IMR-90 (cell line): Measurements from ENCODE around the gene TANC2. TPM values are rescaled to one million over a fixed set of nuclear protein-coding genes. Genes with fewer than 3 reads are reported as not detected.

Experiments used
- microRNA-seq, 2 experiments: library from miRNA; stranded (forward) in 1 of 2; unstranded in 1 of 2; fragments of 10-50 nt in 1 of 2; fragments of <30 nt in 1 of 2; gene quantifications in 1 of 2; microRNA quantifications in 1 of 2; one replicate each; pipeline versions ENCODE3 to v1.1.0; 2013 to 2020; ENCODE audit not compliant: insufficient read depth in 1 of 2, insufficient read length in 1 of 2, unreplicated experiment in 1 of 2
- polyA plus RNA-seq, 3 experiments: library from polyadenylated mRNA; depleted of rRNA; stranded (reverse); fragments of >200 nt; gene quantifications; 2 replicates each; pipeline ENCODE4 v1.2.3, GENCODE V29; 2012; ENCODE audit warnings: low replicate concordance in 1 of 3
- small RNA-seq, 5 experiments: library from RNA; depleted of rRNA; stranded (forward); fragments of <200 nt; gene quantifications; one replicate each; pipeline ENCODE3, GENCODE V24; 2012
- total RNA-seq: library from RNA; depleted of rRNA; stranded (reverse); fragments of >200 nt; gene quantifications from 2 replicates; pipeline ENCODE4 v1.2.3, GENCODE V29; 2012; rRNA removed

The TANC2 gene
- total and polyA plus RNA-seq, 2 of the 4 experiments (the other 2 are of a cell fraction): 20.6 to 41.4 TPM

Small RNA genes lying within 50 kb of the gene (microRNA-seq; reads per million reads assigned to microRNA genes)
- gene MIR633: 0 reads per million in 2 experiments

Small RNA genes lying within 50 kb of the gene (small RNA-seq; reads per million reads assigned to genes)
- gene MIR633: 0 reads per million in 5 experiments

Other genes starting within 250 kb of the TANC2 start
- gene MARCHF10, start 157.9 kb upstream of the TANC2 start, total RNA-seq: under 0.01 and 0.18 TPM in 2 replicates
- 0.10 and 0.74 TPM in 2 replicates for gene MARCHF10, start 157.9 kb upstream of the TANC2 start, polyA plus RNA-seq (2012; rRNA removed)